ENCODE data around the gene ZDHHC12. TPM values are rescaled to one million over a fixed set of nuclear protein-coding genes. Genes with fewer than 3 reads are reported as not detected.

ZDHHC12 gene
- total RNA-seq, 1 donor from 2014 or later: 33.7 TPM

DNA sequence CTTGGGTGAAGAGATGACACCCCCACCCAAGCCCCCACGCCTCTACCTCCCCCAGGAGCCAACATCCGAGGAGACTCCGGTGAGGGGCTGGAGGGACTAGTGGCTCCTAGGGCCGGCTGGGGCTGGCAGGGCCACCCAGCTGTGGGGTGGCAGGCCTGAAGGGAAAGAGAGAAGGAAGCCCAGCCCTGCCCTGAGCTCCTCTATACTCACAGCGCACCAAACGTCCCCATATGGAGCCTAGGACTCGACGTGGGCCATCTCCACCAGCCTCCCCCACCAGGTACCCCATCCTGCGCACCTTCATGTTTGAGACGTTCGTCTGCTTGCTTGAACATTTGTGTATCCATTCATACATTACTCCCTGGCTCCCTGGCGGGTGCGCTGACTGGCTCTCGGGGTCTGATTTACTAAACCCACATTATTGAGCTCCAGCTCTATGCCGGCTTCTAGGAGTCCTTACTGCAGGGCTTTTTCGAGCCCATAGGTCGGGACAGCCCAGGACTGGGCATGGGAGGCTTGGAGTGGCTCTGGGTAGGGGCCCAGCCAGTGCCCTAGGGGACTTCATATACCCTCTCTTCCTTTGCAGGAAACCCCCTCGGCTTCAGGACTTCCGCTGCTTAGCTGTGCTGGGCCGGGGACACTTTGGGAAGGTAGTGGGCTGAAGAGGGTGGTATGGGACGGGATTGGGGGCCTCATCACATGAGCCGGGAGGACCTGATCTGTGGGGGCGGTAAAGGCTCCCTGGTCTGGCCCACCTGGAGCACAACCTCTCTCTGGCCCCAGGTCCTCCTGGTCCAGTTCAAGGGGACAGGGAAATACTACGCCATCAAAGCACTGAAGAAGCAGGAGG, 9.1 kb downstream of the ZDHHC12 start:
- no peak overlapping the region for H3K4me3 Mint-ChIP-seq (ENCODE audit: low read depth)
- H3K27me3 Mint-ChIP-seq: no peaks in the 10 kb centered on the region

DNA sequence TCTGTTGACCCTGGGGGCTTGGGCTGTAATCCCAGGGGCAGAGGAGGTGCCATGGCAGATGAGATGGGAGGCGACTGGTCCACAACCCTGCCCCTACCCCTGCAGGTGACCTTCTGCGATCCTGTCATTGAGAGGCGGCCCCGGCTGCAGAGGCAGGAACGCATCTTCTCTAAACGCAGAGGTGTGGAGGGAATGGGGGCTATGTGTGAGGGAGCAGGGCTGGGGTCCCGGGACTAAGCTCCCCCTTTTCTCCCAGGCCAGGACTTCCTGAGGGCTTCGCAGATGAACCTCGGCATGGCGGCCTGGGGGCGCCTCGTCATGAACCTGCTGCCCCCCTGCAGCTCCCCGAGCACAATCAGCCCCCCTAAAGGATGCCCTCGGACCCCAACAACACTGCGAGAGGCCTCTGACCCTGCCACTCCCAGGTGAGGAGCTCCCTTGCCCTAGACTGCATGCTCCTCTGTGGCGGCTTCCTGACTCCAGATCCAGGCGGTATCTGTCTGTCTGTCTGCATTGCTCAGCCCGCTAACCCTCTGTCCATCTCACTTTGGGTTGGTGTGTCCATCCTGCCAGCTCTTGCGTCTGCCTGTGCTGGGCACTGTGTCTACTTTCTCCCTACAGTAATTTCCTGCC, 9.9 kb downstream of the ZDHHC12 start:
- no peak overlapping the region for H3K27ac Mint-ChIP-seq
- peaks cover 1% of the 10 kb centered on the region for H3K4me1 Mint-ChIP-seq (ENCODE audit: low read depth)
- H3K4me3 Mint-ChIP-seq (ENCODE audit: low read depth): no peak overlapping the region
- no peaks in the 10 kb centered on the region for H3K9me3 Mint-ChIP-seq (ENCODE audit: low read depth)
- peaks cover 2% of the 10 kb centered on the region for H3K36me3 Mint-ChIP-seq (ENCODE audit: insufficient read depth)
- DNase-seq (ENCODE audit: low spot score, unreplicated experiment): no peak
- H3K27me3 Mint-ChIP-seq: no peaks in the 10 kb centered on the region
- TF ChIP-seq, protein P1, sequence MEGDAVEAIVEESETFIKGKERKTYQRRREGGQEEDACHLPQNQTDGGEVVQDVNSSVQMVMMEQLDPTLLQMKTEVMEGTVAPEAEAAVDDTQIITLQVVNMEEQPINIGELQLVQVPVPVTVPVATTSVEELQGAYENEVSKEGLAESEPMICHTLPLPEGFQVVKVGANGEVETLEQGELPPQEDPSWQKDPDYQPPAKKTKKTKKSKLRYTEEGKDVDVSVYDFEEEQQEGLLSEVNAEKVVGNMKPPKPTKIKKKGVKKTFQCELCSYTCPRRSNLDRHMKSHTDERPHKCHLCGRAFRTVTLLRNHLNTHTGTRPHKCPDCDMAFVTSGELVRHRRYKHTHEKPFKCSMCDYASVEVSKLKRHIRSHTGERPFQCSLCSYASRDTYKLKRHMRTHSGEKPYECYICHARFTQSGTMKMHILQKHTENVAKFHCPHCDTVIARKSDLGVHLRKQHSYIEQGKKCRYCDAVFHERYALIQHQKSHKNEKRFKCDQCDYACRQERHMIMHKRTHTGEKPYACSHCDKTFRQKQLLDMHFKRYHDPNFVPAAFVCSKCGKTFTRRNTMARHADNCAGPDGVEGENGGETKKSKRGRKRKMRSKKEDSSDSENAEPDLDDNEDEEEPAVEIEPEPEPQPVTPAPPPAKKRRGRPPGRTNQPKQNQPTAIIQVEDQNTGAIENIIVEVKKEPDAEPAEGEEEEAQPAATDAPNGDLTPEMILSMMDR (IDR thresholded peaks at IDR 0.05; ENCODE audit: unreplicated experiment): no peak

More for the DNA sequence above, 9.1 kb downstream of the ZDHHC12 start:
- no peaks in the 10 kb centered on the region for H3K9me3 Mint-ChIP-seq (ENCODE audit: low read depth)
- DNase-seq (ENCODE audit: low spot score, unreplicated experiment): no peak
- H3K36me3 Mint-ChIP-seq (ENCODE audit: insufficient read depth): peaks cover 2% of the 10 kb centered on the region
- peaks cover 1% of the 10 kb centered on the region for H3K4me1 Mint-ChIP-seq (ENCODE audit: low read depth)
- H3K27ac Mint-ChIP-seq: no peak overlapping the region
- TF ChIP-seq, protein P1 (IDR thresholded peaks at IDR 0.05; ENCODE audit: unreplicated experiment): no peak

DNA sequence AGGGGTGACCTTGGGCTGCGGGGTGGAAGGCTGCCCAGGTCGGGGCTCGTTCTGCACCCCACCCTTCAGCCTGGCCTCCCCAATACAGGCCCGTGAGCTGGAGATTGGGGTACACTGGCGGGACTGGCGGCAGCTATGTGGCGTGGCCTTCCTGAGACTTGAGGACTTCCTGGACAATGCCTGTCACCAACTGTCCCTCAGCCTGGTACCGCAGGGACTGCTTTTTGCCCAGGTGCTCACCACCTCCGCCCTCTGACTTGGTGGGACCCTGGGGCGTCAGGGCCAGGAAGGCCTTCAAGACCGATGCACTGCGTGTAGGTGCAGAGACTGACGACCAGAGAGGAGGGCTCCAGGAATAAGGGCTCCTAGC, 10.5 kb downstream of the ZDHHC12 start:
- H3K9me3 Mint-ChIP-seq (ENCODE audit: low read depth): no peaks in the 10 kb centered on the region
- DNase-seq (ENCODE audit: low spot score, unreplicated experiment): no peak
- no peaks in the 10 kb centered on the region for H3K27me3 Mint-ChIP-seq
- peaks cover 1% of the 10 kb centered on the region for H3K4me1 Mint-ChIP-seq (ENCODE audit: low read depth)
- TF ChIP-seq, protein P1 (IDR thresholded peaks at IDR 0.05; ENCODE audit: unreplicated experiment): no peak
- H3K4me3 Mint-ChIP-seq (ENCODE audit: low read depth): no peak overlapping the region
- peaks cover 2% of the 10 kb centered on the region for H3K36me3 Mint-ChIP-seq (ENCODE audit: insufficient read depth)
- no peak overlapping the region for H3K27ac Mint-ChIP-seq

DNA sequence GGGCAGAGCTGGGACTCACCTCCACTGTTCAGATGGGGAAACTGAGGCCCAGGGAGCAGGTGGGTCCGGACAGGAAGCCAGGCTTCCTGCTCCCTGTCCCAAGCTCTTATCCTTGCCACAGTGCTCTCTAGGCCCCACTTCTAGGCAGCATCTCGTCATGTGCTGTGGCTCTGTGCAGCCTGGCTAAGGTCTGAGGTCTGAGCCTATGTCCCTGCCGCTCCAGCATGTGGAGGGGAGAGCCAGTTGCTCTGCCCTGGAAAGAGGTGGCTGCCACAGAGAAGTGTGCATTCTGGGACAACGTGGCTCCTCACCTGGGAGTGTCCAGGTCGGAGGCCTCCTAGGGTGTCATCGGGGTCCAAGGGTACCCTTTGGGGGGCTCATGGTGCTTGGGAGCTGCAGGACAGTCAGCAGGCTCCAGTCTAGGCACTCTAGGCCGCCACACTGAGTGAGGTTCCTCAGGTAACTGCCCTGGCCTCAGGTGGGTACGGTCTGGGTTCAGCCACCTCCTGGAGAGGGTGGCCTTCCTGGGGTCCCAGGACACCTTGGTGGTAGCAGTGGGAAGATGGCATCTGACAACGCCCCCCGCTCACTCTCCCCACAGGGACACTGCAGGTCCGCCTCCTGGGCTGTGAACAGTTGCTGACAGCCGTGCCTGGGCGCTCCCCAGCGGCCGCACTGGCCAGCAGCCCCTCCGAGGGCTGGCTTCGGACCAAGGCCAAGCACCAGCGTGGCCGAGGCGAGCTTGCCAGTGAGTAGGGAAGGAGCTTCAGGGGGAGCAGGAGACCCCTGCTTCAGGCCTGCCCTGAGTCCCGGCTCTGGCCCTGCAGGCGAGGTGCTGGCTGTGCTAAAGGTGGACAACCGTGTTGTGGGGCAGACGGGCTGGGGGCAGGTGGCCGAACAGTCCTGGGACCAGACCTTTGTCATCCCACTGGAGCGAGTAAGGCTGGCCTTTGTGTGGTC, 11.2 kb downstream of the ZDHHC12 start:
- no peak for DNase-seq (ENCODE audit: low spot score, unreplicated experiment)
- no peak overlapping the region for H3K27ac Mint-ChIP-seq

More for the DNA sequence above, 11.2 kb downstream of the ZDHHC12 start:
- no peak overlapping the region for H3K4me3 Mint-ChIP-seq (ENCODE audit: low read depth)
- H3K27me3 Mint-ChIP-seq: no peaks in the 10 kb centered on the region
- no peaks in the 10 kb centered on the region for H3K4me1 Mint-ChIP-seq (ENCODE audit: low read depth)
- peaks cover 2% of the 10 kb centered on the region for H3K36me3 Mint-ChIP-seq (ENCODE audit: insufficient read depth)
- no peaks in the 10 kb centered on the region for H3K9me3 Mint-ChIP-seq (ENCODE audit: low read depth)
- TF ChIP-seq, protein P1 (IDR thresholded peaks at IDR 0.05; ENCODE audit: unreplicated experiment): no peak

All from progenitor cell of endocrine pancreas (in vitro differentiated cells).